Left forelimb (tissue), 1 donor: ENCODE data around the gene UVSSA.
"Not testable (repeated sequence)": the region's sequence is repeated elsewhere in the genome, so short reads cannot be mapped to it uniquely, and the experiment has no call there.

Source experiments
- DNase-seq: peaks from one replicate; pipeline ENCODE4 v3.0.0-alpha.2; 2018; ENCODE audit warnings: low spot score

Gene UVSSA

DNA sequence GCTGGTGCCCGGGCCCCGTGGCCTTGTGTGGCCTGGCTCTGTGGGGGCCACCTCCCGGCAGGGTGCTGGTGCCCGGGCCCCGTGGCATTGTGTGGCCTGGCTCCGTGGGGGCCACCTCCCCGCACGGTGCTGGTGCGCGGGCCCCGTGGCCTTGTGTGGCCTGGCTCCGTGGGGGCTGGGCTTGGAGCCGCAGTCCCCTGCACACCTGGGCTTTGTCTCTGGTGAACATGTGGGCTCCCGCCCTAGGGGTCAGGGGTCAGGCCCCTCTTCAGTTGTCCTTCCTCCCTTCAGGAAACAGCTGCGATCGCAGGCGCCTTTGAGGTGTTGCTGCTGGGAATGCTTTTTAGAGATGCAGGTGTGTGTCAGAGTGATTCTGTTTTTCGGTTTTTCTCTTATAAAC is 17.2 kb downstream of the UVSSA start:
- DNase-seq, result no peak

DNA sequence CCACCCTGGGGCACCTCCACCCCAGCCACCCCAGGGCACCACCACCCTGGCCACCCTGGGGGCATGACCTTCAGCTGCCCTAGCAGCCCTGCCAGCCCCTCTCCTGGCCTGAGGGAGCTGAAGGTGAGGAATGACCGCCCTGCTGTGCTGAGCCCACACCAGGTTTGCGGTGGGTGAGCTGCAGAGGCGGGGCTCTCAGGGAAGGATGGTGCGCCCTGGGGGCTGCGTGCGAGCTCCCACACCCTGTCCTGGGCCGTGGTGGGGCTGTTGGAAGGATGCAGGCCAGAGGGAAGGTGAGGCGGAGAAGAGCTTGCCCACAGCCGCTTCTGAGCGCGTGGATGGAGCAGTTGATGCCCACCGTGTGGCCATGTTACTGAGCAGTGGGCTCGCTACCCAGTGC is 17.7 kb downstream of the UVSSA start:
- DNase-seq, result no peak

DNA sequence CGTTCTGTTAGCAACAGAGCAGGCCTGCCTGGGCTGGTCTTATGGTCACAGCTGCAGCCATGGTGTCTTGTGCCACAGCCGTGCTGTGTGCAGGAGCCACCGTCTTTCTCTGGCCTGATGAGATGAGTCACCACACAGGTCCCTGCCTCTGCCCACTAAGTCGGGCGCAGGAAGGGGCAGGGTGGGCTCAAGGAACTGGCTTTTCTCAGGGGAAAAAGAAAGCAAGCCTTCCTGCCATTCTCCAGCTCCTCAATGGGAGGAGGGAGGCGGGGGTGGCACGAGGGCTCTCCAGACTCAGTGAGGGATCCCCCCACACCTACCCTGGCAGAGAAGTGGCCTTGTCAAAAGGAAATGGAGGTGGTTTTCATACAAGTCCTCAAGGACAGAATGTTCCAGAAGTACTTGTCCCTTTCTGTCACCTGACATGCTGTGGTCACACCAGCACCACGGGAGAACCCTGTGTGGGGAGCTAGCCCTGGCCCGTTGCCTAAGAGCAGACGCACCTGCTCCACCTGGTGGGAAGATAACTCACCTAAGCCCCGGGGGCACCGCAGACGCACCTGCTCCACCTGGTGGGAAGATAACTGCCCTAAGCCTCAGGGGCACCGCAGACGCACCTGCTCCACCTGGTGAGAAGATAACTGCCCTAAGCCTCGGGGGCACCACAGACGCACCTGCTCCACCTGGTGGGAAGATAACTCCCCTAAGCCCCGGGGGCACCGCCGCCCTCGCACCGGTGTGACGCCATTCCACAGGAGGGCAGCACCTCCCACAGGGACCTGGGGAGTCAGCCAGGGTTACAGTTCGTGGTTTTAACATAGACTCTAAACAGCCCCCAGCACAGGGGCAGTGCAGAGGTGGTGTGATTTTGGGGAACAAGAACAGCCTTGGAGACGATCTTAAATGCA is 18.5 kb downstream of the UVSSA start:
- DNase-seq, result no peak

DNA sequence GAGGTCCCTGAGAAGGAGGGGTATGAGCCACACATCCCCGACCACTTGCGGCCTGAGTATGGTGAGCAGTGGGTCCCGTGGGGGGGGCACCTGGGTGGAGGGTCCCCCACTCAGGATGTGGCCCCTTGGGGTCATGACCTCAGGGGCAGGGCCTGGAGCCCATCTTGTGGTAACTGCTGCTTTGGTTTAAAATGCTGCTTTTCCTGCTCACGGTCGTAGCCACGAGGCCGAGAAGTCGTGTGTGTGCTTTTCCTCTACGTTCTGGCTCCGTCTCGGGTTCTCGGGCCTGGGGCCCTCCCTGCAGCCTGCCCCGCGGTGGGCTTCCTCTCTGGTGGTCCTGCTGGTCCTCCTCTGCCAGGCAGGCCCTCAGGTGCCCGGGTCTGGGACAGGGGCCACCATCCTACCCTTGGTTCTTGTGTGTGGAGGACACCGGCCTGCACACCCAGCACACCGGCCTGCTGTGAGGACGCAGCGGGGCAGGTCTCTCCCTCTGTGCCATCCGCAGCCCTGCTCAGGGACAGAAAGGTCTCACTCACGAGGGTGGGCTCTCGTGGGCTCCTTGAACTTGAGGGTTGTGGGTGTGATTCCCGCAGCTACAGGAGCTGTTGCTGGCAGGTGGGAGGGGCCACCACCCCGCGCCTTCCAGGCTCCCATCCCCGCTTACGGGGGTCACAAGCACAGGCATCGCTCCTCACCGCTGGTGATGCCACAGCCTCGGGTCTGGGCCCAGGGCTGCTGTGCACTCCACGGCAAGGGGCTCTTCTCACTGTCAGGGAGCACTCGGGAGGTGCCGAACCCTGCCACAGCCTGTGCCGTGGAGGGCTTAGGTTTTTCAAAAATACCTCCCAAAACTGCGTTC is 19.6 kb downstream of the UVSSA start:
- DNase-seq, result no peak

DNA sequence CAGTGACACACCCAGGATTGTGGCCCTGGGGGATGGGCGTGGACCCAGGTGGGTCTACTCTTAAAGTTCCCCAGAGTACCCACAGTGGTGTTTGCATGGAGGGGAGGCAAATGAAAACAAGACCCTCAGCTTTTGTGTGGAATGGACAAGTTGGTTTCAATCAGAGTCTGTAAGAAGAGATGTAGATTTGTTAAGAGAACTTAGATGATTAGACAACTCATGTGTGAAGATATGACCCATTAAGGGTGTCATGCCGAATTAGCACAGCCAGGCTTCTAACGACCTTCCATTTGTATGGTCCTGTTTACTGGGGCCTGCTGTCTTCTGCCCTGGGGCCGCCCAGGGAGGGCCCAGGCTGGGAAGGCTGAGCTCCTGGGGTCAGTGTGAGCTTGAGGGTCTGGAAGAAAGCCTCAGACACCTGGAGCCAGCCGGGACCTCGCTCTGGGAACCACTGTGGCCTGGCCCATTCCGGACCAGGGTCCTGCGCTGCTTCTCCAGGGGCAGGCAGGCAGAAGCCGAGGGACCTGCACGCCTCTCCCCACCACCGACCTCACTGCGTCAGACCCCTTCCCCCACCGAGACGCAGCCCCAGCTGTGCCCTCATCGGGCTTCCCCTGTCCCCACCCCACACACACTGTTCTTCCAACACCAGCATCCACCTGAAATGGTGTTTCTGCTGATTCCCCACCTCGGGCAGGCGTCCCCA is 20.4 kb downstream of the UVSSA start:
- no peak for DNase-seq

DNA sequence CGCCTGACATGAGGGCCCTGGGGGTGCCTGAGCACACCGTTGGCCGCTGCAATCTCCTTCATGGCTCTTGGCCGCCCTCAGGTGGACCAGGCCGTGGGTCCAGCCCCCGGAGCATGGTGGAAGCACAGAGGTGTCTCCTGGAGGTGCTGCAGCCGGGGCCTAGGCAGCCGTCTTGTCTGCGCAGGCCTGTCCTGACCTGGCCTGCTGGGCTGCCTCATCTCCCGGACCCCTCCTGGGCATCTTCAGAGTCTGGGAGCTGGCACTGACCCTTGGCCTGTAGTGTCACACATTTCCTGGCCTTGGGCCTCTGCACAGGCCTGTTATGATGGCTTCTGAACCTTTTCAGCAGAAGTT is 20.9 kb downstream of the UVSSA start:
- no peak for DNase-seq

DNA sequence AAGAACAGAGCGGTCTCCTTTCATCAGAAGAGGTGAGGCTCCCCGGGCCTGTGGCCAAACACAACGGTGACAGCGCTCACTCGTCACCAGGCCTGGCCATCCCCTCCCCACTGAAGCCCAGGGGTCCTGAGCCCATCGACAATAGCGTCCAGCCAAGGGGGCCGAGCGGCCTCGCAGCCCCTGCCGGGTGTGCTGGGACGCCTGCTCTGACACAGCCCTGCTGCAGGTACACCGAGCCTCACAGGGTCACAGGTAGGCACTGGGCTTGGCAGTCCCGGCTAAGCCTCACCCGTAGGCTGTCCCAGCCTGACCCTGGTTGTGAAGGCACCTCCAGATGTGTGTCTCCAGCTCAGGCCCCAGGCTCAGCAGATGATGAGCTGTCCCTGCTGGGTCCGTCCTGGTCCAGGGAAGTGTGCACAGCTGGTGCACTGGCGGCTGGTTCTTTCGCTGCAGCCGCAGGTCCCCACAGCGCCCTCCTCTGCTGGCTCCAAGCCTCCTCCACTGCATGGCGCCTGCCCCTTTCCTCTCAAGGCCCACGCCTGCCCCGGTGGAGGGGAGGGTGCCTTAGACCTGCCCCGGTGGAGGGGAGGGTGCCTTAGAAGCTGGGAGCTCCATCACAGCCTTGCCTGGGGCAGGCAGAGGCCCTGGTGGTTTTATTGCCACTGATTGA is 21.5 kb downstream of the UVSSA start:
- DNase-seq, result no peak

DNA sequence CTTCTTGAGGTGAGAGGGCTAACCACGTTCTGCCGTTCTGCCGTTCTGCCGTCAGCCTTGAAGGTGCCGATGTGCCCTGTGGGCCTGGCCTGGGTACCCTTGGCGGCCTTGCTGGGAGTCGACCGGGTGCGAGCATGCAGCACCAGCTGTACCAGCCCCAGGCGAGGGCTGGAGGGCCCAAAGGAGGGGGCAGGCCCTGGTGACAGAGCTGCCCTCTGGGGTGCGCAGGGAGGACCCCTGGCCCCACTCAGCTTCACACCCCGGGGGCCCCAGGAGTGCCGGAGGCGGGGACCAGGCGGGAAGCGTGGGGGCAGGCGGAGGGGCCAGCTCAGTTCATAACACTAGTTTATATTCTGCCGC is 22.1 kb downstream of the UVSSA start:
- DNase-seq, result no peak

DNA sequence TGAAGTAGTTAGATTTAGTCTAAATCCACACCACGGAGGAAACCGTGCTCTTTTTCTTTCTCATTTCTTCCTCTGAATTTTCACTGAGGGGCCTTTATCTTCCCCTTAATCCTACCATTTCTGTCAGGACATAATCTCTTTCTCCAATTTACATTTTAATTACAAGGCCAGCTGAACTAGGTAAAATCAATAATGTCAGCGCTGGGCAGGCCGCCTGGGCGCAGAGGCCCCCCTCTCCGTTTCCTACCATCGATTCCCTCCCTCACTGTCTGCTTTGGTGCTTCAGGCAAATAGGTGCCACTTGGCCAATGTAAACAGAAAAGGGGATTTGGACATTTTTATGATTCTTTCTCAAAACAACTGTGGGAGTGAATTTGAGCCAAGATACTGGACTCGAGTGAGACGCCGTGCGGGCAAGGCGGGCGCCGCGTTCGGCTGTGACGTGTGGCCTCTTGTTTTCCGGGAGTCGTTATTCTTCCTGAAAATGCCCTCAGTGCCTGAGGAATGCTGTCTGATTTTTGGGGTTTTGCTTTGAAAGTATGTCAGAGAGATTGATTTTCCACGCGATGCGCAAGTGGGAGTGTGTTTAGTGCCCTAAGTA is 22.6 kb downstream of the UVSSA start:
- DNase-seq, result no peak

DNA sequence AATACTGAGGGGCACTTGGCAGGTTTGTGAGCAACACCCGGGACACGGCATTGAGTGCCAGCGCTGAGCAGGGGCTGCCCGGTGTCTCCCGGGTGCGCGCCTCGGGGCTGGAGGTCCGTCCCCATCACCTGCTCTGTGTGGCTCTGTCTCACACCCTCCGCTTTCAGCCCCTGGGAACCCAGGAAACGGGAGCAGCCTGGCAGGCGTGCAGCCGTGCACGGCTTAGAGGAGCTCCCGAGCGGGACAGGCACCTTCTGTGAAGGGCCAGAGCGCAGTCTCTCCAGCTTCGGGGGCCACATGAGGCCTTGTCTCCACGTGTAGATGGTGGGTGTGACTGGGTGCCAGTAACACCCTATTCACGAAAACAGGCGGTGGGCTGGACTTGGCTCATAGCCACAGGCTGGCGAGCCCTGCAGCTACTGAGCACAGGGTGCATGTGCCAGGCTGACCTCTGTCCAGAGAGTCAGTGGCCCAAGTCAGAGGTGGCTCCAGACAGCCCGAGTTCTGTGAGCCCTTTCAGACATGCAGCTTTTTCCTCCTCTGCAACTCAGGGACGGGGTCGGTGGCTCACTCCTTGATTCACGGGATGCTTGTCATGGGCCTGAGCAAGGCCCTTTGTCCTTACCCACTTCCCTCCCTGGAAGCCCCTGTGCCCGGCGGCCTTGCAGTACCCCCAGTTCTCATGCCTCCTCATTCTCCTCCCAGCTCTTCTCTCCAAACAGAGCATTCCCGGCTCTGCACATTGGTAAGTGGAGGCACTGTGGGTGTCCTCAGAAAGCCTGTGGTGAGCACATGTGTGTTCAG is 23.5 kb downstream of the UVSSA start:
- no peak for DNase-seq

DNA sequence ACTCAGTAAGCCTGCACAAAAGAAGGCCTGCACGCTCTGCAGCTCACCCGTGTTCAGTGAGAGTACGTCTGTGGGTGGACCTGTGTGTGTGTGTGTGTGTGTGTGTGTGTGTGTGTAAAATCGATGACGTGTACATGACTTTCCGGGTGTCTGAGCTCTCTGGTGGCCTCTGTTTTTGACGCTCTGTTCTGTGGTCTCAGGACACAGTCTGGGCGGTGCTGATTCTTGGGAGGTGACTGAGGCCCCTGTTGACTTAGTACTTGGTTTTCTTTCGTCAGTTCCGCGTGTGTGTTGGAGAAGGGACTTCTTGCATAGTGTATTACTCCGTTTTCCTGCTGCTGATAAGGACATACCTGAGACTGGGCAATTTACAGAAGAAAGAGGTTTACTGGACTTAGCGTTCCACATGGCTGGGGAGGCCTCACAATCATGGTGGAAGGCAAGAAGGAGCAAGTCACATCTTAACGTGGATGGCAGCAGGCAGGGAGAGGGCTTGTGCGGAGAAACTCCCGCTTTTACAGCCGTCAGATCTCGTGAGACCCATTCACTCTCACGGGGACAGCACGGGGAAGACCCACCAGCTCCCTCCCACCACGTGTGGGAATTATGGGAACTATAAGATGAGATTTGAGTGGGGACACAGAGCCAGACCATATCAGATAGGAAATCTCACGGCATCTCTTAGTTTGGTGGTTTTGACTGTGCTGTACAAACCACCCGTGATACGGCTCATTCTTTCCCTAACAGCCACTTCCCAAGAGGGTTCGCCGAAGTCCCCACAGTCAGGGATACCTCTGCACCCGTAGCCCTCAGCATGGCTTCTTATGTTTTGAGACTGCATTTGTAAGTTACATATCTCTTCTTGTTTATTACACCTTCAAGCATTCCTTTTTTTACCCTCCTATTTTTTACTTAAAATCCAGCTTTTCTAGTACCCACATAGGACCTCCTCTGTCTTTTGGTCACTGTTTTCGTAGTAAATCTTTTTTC is 24.5 kb downstream of the UVSSA start:
- no peak for DNase-seq

DNA sequence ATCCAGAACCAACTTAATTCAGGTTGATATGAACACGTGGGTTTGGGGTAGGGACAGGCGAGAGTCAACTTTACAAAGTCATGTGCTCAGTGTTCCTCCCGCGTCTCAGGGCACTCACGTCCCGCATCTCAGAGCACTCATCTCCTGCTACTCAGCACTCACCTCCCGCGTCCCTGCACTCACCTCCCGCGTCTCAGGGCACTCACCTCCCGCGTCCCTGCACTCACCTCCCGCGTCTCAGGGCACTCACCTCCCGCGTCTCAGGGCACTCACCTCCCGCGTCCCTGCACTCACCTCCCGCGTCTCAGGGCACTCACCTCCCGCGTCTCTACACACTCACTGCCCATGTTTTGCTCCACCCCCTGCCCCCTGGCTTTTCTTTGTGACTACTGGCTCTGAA is 25.6 kb downstream of the UVSSA start:
- not testable (repeated sequence) for DNase-seq

DNA sequence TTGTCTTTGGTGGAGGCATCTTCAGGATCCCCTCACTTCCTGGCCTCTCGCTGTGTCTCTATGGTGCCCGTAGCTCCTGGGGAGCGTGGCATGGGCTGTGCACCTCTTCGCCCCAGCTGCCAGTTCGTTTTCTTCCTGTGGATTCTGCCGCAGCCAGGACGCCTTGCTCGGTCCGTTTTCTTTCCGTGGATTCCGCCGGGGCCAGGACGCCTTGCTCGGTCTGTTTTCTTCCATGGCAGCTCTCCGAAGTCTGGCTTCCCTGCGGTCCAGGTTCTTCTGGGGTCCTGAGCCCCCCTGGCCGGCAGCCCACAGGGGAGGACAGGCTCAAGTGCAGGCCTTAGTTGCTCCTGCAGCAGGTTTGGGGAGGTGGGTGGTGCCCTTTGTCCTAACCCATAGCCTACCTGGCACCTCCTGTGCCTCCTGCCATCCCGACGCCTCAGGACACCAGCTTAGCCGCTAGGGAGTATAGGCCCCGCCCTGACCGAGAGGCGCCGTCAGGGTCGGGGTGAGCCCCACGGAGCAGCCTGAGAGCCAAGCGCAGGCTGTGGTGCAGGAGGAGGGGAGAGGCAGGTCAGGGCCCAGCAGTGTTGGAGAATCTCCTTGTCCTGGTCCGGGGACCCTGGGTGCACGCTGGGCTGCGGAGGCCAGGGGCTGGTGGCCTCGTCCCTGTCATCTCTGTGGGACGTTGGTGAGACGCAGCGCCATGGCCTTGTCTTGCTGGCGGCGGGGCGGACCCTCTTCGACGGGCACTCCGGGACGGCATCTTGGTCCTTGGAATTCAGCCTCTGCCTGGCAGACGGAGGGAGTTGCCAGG is 27.1 kb downstream of the UVSSA start:
- DNase-seq, result no peak

DNA sequence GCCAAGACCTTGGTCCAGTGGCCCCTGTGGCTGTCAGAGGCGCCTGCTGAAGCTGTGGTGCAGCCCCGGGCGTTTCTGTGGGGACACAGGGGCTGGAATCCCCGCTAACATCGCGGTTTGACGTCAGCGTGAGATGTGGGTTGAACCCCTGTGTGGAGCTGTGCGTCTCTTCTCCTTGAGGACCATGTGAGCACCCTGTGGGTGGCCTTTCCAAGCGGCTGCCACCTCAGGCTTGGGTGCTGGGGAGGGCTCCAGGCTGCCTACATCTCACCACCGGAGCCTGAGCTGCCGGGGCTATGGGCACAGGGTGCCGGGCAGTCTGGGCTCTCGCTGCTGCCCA is 27.7 kb downstream of the UVSSA start:
- DNase-seq, result no peak

DNA sequence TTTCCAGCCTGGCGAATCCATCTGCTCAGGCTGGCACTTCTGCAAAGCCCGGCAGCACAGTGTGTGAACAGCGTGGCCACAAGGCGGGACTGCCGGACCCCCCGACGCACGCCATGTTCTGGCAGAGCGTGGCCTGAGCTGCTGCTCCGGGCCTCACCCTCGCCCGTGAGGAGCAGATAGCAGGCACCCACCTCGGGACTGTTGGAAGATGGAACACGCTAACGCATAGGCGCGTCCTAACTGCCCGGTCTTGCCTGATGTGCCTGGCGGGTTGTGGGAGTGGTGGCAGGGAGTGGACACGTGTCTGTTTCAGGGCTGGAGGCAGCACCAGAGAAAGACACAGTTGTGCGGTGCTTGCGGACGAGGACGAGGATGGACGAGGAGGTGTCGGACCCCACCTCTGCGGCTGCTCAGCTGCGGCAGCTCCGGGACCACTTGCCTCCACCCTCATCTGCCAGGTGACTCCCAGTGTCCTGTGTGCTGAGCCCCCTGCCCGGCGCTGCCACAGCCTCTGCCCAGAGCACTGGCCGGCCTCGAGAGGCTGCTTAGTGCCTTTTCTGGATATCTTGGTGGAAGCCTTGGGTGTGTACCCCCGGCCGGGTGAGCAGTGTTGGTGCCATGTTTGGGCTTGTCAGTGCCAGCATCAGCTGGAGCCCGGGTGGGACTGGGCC is 28.2 kb downstream of the UVSSA start:
- no peak for DNase-seq

DNA sequence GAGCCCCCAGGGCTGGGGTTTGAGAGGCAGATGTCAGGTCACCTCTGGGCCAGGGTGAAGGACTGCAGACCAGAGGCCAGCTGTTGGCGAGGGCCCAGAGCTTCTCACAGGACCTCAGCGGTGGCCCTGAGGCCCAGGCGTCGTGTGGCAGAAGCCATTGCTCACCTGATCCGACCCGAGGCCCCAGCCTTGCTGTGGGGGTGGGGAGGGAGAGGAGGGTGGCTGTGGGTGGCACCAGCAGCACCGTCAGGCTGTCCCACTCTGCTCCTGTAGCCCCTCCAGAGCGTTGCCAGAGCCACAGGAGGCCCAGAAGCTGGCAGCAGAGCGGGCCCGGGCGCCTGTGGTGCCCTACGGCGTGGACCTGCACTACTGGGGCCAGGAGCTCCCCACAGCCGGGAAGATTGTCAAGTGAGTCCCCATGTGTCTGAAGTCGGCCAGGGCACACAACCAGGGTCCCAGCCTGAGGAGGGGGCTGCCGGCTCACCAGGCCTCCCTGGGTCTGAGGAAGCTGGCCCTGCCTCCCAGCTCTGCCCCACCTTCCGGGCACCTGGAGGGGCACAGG is 28.8 kb downstream of the UVSSA start:
- DNase-seq, result no peak

DNA sequence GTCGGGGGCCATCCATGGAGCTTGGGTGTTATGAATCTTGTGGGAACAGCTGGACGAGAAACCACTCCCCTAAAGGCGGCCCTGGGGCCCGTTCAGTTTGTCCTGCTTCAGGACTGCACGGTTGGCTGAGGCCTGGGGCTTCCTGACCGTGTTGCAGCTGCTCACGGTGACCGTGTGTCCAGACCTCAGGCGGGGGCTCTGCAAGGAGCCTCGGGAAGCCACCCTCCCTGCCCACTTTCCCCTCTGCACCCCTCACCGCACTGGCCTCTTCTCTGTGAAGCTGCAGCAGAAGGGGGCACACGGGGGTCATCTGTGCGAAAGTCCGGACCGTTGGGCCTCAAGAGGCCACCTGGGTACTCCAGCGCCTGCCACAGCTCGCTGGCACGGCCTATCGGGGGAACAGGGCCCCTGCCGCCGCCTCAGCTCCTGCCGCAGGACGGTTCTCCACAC is 29.4 kb downstream of the UVSSA start:
- DNase-seq, result no peak
